Fibroblast of lung (primary cell): ENCODE results near the gene GHSR. TPM values are rescaled to one million over a fixed set of nuclear protein-coding genes. Genes with fewer than 3 reads are reported as not detected.

Source experiments
- DNase-seq, 2 donors: peaks; one replicate each; pipeline versions ENCODE4 v3.0.0 to v3.0.0-alpha.2; 2010; ENCODE audit warnings: low read depth in 2 of 2
- H2AFZ ChIP-seq: 2 replicates; pipeline ENCODE4 v1.5.1; 2012; ENCODE audit warnings: low read length, control low read depth, inconsistent platforms
- H3K27ac ChIP-seq: 2 replicates; pipeline ENCODE4 v1.5.1; 2011; ENCODE audit warnings: low read length, control low read depth; ENCODE audit not compliant: insufficient read depth
- H3K27me3 ChIP-seq: 2 replicates; pipeline ENCODE4 v1.5.1; 2011; ENCODE audit warnings: mild to moderate bottlenecking, low read length; ENCODE audit not compliant: control insufficient read depth, insufficient read depth
- H3K36me3 ChIP-seq: 2 replicates; pipeline ENCODE4 v1.5.1; 2011; ENCODE audit warnings: low read length; ENCODE audit not compliant: control insufficient read depth, insufficient read depth
- H3K4me1 ChIP-seq: 2 replicates; pipeline ENCODE4 v1.5.1; 2011; ENCODE audit warnings: low read length; ENCODE audit not compliant: control insufficient read depth, insufficient read depth; ENCODE audit errors: extremely low read depth
- H3K4me2 ChIP-seq: 2 replicates; pipeline ENCODE4 v1.5.1; 2011; ENCODE audit warnings: low read length, control low read depth; ENCODE audit not compliant: insufficient read depth; ENCODE audit errors: extremely low read depth
- H3K4me3 ChIP-seq, 4 experiments: fragments of 200-600 bp in 1 of 4; sonication (generic) in 1 of 4; replicated peaks in 1 of 4; 2 replicates each; pipeline ENCODE4 v1.5.1; 2011 to 2016; ENCODE audit warnings: low read length in 4 of 4, low read depth in 3 of 4, mild to moderate bottlenecking in 3 of 4, control low read depth in 2 of 4, inconsistent platforms in 1 of 4, mixed read lengths in 1 of 4; ENCODE audit not compliant: insufficient read depth in 1 of 4; ENCODE audit errors: control extremely low read depth in 1 of 4
- H3K79me2 ChIP-seq: 2 replicates; pipeline ENCODE4 v1.5.1; 2012; ENCODE audit warnings: mild to moderate bottlenecking, low read length, inconsistent platforms; ENCODE audit not compliant: control insufficient read depth, insufficient read depth
- H3K9ac ChIP-seq: 2 replicates; pipeline ENCODE4 v1.5.1; 2011; ENCODE audit warnings: mild to moderate bottlenecking, low read length, control low read depth; ENCODE audit not compliant: insufficient read depth
- H3K9me3 ChIP-seq: 2 replicates; pipeline ENCODE4 v1.5.1; 2012; ENCODE audit warnings: low read depth, low read length; ENCODE audit not compliant: control insufficient read depth, insufficient read depth
- H4K20me1 ChIP-seq: 2 replicates; pipeline ENCODE4 v1.5.1; 2011; ENCODE audit warnings: low read length; ENCODE audit not compliant: control insufficient read depth, insufficient read depth; ENCODE audit errors: extremely low read depth
- EZH2 ChIP-seq: IDR thresholded peaks from 2 replicates; pipeline ENCODE4 v1.5.1; 2012; ENCODE audit warnings: low read length, control low read depth, mild to moderate bottlenecking; ENCODE audit errors: missing control alignments
- polyA plus RNA-seq, 2 donors: library from polyadenylated mRNA; depleted of rRNA in 1 of 2; stranded (reverse) in 1 of 2; unstranded in 1 of 2; fragments of >200 nt; gene quantifications; 2 replicates each; pipeline ENCODE4 v1.2.1, GENCODE V29; 2011 to 2012; ENCODE audit warnings: missing spikeins in 1 of 2
- total RNA-seq: library from RNA; depleted of rRNA; stranded (reverse); fragments of >200 nt; gene quantifications from 2 replicates; pipeline ENCODE4 v1.2.1, GENCODE V29; 2014
- TF ChIP-seq, protein P1 (sequence below), 2 donors: IDR thresholded peaks in 1 of 2; conservative IDR thresholded peaks in 1 of 2; 1 replicate in 1 of 2; 2 replicates in 1 of 2; pipeline ENCODE4 v1.5.1; 2011 to 2012; ENCODE audit warnings: low read length in 2 of 2, control low read depth in 1 of 2, inconsistent platforms in 1 of 2, low read depth in 1 of 2, mild to moderate bottlenecking in 1 of 2

GHSR gene
- total and polyA plus RNA-seq, 2 donors (not counting 1 experiment from before 2014, with no cell fraction given), result not detected

DNA sequence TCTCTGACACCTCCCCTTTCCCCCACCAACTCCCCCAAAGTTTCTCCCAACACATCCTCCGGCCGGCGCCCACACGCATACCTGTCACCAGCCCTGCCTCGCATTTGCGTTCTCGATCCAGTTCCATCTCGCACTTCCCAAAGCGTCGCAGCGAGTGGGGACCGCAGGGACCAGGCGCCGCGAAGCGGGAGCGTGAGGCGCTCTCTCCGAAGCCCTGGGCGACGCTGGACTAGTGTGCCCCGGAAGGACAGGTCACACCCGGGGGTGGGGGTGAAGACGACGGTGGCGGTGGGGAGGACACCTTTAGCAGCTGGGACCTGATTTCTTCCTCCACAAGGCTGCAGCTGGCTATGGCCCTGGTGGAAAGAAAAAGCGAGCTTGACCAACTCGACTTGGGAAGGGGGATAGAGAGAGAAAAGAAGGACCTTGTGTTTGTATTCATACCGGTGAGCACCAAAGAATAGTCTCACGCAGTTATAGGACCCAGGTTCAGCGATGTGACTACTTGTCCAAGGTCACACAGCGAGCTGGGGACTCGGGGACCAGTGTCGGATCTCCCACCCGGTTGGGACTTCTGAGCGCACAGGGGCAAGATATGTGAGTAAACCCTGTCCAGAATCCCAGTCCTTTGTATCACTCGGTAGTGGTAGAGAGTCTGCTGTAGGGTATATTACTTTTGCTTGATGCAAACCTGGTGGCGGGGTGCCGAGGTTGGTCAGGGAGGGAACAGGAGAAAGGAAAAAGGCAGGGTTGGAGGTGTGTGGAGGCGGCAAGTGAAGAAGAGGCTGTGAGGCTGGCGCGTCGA lies 607 bp upstream of the GHSR start:
- no peaks in the 10 kb centered on the region for H3K36me3 ChIP-seq
- no peaks in the 10 kb centered on the region for H3K4me1 ChIP-seq
- H3K9ac ChIP-seq, result no peak overlapping the region
- no peaks in the 10 kb centered on the region for H3K79me2 ChIP-seq
- no peaks in the 10 kb centered on the region for H4K20me1 ChIP-seq
- H3K27me3 ChIP-seq, result peaks cover 37% of the 10 kb centered on the region
- TF ChIP-seq EZH2, result no peak
- TF ChIP-seq, protein P1, sequence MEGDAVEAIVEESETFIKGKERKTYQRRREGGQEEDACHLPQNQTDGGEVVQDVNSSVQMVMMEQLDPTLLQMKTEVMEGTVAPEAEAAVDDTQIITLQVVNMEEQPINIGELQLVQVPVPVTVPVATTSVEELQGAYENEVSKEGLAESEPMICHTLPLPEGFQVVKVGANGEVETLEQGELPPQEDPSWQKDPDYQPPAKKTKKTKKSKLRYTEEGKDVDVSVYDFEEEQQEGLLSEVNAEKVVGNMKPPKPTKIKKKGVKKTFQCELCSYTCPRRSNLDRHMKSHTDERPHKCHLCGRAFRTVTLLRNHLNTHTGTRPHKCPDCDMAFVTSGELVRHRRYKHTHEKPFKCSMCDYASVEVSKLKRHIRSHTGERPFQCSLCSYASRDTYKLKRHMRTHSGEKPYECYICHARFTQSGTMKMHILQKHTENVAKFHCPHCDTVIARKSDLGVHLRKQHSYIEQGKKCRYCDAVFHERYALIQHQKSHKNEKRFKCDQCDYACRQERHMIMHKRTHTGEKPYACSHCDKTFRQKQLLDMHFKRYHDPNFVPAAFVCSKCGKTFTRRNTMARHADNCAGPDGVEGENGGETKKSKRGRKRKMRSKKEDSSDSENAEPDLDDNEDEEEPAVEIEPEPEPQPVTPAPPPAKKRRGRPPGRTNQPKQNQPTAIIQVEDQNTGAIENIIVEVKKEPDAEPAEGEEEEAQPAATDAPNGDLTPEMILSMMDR (conservative IDR thresholded peaks at IDR 0.05 in 1 of 2, IDR thresholded peaks at IDR 0.05 in 1 of 2; ENCODE audit: low read depth in 1 of 2, low read length in 2 of 2), result no peak
- no peak overlapping the region for H3K27ac ChIP-seq
- no peak for DNase-seq
- H2AFZ ChIP-seq, result no peak overlapping the region
- no peak overlapping the region for H3K4me3 ChIP-seq
- no peak overlapping the region for H3K4me2 ChIP-seq
- no peaks in the 10 kb centered on the region for H3K9me3 ChIP-seq

GRCh38 chr3:172446198-172446597 lies 2.1 kb downstream of the GHSR start:
- no peaks in the 10 kb centered on the region for H3K36me3 ChIP-seq
- H3K79me2 ChIP-seq, result no peaks in the 10 kb centered on the region
- no peak overlapping the region for H2AFZ ChIP-seq
- no peaks in the 10 kb centered on the region for H3K4me1 ChIP-seq
- H3K9me3 ChIP-seq, result no peaks in the 10 kb centered on the region
- H4K20me1 ChIP-seq, result no peaks in the 10 kb centered on the region
- DNase-seq, result no peak
- no peak for TF ChIP-seq EZH2
- TF ChIP-seq, protein P1 (conservative IDR thresholded peaks at IDR 0.05 in 1 of 2, IDR thresholded peaks at IDR 0.05 in 1 of 2; ENCODE audit: low read depth in 1 of 2, low read length in 2 of 2), result no peak
- no peak overlapping the region for H3K27ac ChIP-seq
- H3K4me3 ChIP-seq, result no peak overlapping the region
- H3K9ac ChIP-seq, result no peak overlapping the region
- peaks cover 42% of the 10 kb centered on the region for H3K27me3 ChIP-seq
- H3K4me2 ChIP-seq, result no peak overlapping the region

DNA sequence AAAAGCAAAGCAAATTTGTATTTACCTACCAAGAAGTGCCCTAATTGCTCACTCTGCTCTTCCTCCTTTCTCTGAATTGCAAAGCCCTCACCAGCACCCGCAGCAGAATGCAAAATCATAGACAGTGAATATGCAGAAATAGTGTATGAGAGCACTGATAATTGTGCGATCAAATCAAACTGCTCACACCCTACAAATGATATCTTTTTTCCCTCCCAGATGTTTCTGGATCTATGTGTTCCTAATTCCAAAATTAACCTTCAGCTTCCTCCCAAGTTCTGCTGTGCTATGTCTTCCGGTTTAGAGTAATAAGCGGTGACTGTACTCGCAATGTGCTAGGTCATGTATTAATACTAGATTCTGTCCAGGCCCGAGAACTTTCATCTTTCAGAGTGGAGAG lies 3.4 kb downstream of the GHSR start:
- H3K9ac ChIP-seq, result no peak overlapping the region
- H2AFZ ChIP-seq, result no peak overlapping the region
- TF ChIP-seq, protein P1 (conservative IDR thresholded peaks at IDR 0.05 in 1 of 2, IDR thresholded peaks at IDR 0.05 in 1 of 2; ENCODE audit: low read depth in 1 of 2, low read length in 2 of 2), result no peak
- H4K20me1 ChIP-seq, result no peaks in the 10 kb centered on the region
- H3K27me3 ChIP-seq, result peaks cover 38% of the 10 kb centered on the region
- H3K27ac ChIP-seq, result no peak overlapping the region
- H3K4me2 ChIP-seq, result no peak overlapping the region
- no peak for DNase-seq
- H3K4me3 ChIP-seq, result no peak overlapping the region
- H3K36me3 ChIP-seq, result no peaks in the 10 kb centered on the region
- H3K79me2 ChIP-seq, result no peaks in the 10 kb centered on the region
- H3K9me3 ChIP-seq, result no peaks in the 10 kb centered on the region
- H3K4me1 ChIP-seq, result no peaks in the 10 kb centered on the region
